Chondrocyte (in vitro differentiated cells): ENCODE measurements around the gene YY1AP1. TPM values are rescaled to one million over a fixed set of nuclear protein-coding genes. Genes with fewer than 3 reads are reported as not detected.
"Not testable (repeated sequence)": the region's sequence is repeated elsewhere in the genome, so short reads cannot be mapped to it uniquely, and the experiment has no call there.

Source experiments
- DNase-seq: peaks from one replicate; pipeline ENCODE4 v3.0.0; 2021; ENCODE audit warnings: mixed read lengths, low spot score
- H3K27ac Mint-ChIP-seq: one replicate; pipeline ENCODE4 v1.8.0; 2021; ENCODE audit warnings: mild to moderate bottlenecking, moderate library complexity, mixed read lengths; ENCODE audit not compliant: unreplicated experiment
- H3K27me3 Mint-ChIP-seq: 2 replicates; pipeline ENCODE4 v1.8.0; 2021; ENCODE audit warnings: low read depth, mixed read lengths
- H3K36me3 Mint-ChIP-seq: 2 replicates; pipeline ENCODE4 v1.8.0; 2021; ENCODE audit warnings: low read depth, mixed read lengths
- H3K4me1 Mint-ChIP-seq: 2 replicates; pipeline ENCODE4 v1.8.0; 2021; ENCODE audit warnings: low read depth, mild to moderate bottlenecking, mixed read lengths
- H3K4me3 Mint-ChIP-seq: one replicate; pipeline ENCODE4 v1.8.0; 2021; ENCODE audit warnings: mild to moderate bottlenecking, moderate library complexity, mixed read lengths; ENCODE audit not compliant: unreplicated experiment
- H3K9me3 Mint-ChIP-seq: 2 replicates; pipeline ENCODE4 v1.8.0; 2021; ENCODE audit warnings: low read depth, mixed read lengths
- total RNA-seq: library from RNA; stranded (reverse); gene quantifications from 3 replicates; pipeline ENCODE4 v1.2.1, GENCODE V29; 2021
- TF ChIP-seq, protein P1 (sequence below): fragments of 200-600 bp; sonication (generic); IDR thresholded peaks from 2 replicates; pipeline ENCODE4 v1.5.0; 2021; ENCODE audit warnings: antibody characterized with exemption, mild to moderate bottlenecking, moderate library complexity

The YY1AP1 gene
- total RNA-seq, 1 donor from 2014 or later, result 41.9 TPM

DNA sequence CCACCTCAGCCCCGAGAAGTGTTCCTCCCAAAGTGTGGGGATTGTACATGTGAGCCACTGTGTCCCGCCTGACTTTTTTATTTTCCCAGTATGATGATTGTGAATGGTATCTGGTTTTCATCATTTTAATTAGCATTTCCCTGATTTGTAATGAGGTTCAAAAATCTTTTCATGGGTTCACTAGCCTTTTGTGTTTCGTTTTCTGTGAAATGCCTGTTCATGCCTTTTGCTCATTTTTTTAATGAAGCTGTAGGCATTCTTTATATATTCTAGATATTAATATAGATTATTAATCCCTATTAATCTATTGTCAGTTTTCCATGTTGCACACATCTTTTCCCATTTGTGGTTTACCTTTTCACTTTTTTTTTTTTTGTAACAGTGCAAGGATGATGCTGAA, 20.8 kb upstream of the YY1AP1 start:
- Mint-ChIP-seq H3K4me3 (no peak overlapping the region), H3K36me3 (peaks cover 8% of the 10 kb centered on the region), H3K27me3 (no peaks in the 10 kb centered on the region), H3K4me1 (peaks cover 7% of the 10 kb centered on the region), H3K27ac (no peak overlapping the region), H3K9me3 (no peaks in the 10 kb centered on the region)
- DNase-seq, result no peak
- TF ChIP-seq, protein P1, sequence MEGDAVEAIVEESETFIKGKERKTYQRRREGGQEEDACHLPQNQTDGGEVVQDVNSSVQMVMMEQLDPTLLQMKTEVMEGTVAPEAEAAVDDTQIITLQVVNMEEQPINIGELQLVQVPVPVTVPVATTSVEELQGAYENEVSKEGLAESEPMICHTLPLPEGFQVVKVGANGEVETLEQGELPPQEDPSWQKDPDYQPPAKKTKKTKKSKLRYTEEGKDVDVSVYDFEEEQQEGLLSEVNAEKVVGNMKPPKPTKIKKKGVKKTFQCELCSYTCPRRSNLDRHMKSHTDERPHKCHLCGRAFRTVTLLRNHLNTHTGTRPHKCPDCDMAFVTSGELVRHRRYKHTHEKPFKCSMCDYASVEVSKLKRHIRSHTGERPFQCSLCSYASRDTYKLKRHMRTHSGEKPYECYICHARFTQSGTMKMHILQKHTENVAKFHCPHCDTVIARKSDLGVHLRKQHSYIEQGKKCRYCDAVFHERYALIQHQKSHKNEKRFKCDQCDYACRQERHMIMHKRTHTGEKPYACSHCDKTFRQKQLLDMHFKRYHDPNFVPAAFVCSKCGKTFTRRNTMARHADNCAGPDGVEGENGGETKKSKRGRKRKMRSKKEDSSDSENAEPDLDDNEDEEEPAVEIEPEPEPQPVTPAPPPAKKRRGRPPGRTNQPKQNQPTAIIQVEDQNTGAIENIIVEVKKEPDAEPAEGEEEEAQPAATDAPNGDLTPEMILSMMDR, result no peak

GRCh38 chr1:155706139-155706538, 17.6 kb upstream of the YY1AP1 start:
- H3K4me1 Mint-ChIP-seq, result peaks cover 7% of the 10 kb centered on the region
- no peaks in the 10 kb centered on the region for H3K9me3 Mint-ChIP-seq
- H3K36me3 Mint-ChIP-seq, result peaks cover 1% of the 10 kb centered on the region
- TF ChIP-seq, protein P1, result no peak
- peak overlapping the region; percentile 73 for H3K27ac Mint-ChIP-seq
- H3K27me3 Mint-ChIP-seq, result no peaks in the 10 kb centered on the region
- DNase-seq, result no peak
- H3K4me3 Mint-ChIP-seq, result no peak overlapping the region

DNA sequence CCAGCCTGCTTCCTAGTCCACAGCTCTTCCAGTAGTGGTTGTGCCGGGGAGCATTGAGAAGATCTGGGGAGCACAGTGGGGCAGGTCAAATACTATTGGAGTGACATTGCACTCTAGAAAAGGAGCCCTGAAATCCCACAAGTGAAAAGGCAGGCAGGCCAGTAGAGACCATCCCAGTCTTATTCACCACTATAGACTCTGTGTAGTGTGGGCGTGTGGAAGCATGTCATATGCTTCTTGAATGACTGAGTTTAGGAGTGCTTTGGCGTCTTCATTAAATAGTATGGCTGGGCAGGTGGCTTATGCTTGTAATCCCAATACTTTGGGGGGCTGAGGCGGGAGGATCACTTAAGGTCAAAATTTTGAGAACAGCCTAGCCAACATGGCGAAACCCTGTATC, 15.8 kb upstream of the YY1AP1 start:
- H3K27ac Mint-ChIP-seq, H3K4me3 Mint-ChIP-seq, H3K27me3 Mint-ChIP-seq: not testable (repeated sequence)

DNA sequence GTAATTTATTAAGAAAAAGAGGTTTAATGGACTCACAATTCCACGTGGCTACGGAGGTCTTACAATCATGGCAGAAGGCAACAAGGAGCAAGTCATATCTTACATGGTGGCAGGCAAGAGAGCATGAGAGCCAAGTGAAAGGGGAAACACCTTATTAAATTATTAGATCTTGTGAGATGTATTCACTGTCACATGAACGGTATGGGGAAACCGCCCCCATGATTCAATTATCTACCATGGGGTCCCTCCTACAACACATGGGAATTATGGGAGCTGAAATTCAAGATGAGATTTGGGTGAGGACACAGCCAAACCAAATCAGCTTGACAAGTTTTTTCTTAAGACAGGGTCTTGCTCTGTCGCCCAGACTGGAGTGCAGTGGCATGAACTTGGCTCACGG, 14.6 kb upstream of the YY1AP1 start:
- Mint-ChIP-seq H3K36me3 (peaks cover 1% of the 10 kb centered on the region), H3K4me1 (peaks cover 14% of the 10 kb centered on the region), H3K9me3 (no peaks in the 10 kb centered on the region), H3K27me3 (no peaks in the 10 kb centered on the region), H3K4me3 (no peak overlapping the region), H3K27ac (no peak overlapping the region)
- no peak for DNase-seq
- TF ChIP-seq, protein P1, result no peak

More for the DNA sequence above, 15.8 kb upstream of the YY1AP1 start:
- H3K9me3 Mint-ChIP-seq, H3K36me3 Mint-ChIP-seq, DNase-seq, H3K4me1 Mint-ChIP-seq: not testable (repeated sequence)

- not testable (repeated sequence) for H3K27me3 Mint-ChIP-seq, H3K27ac Mint-ChIP-seq, H3K36me3 Mint-ChIP-seq, H3K4me3 Mint-ChIP-seq, H3K9me3 Mint-ChIP-seq, DNase-seq
- peaks cover 25% of the 10 kb centered on the region for H3K4me1 Mint-ChIP-seq
Observed at GRCh38 chr1:155701675-155702074, 13.1 kb upstream of the YY1AP1 start.

- H3K36me3 Mint-ChIP-seq, H3K27ac Mint-ChIP-seq, H3K27me3 Mint-ChIP-seq, H3K4me3 Mint-ChIP-seq, H3K9me3 Mint-ChIP-seq, DNase-seq: not testable (repeated sequence)
- H3K4me1 Mint-ChIP-seq, result peaks cover 33% of the 10 kb centered on the region
Observed at GRCh38 chr1:155699062-155699461, 10.5 kb upstream of the YY1AP1 start.

- Mint-ChIP-seq H3K27ac (no peak overlapping the region), H3K4me1 (peaks cover 33% of the 10 kb centered on the region), H3K27me3 (no peaks in the 10 kb centered on the region), H3K36me3 (no peaks in the 10 kb centered on the region), H3K4me3 (no peak overlapping the region), H3K9me3 (no peaks in the 10 kb centered on the region)
- TF ChIP-seq, protein P1, result no peak
- DNase-seq, result no peak
Observed at GRCh38 chr1:155698382-155699038, 9.9 kb upstream of the YY1AP1 start.

DNA sequence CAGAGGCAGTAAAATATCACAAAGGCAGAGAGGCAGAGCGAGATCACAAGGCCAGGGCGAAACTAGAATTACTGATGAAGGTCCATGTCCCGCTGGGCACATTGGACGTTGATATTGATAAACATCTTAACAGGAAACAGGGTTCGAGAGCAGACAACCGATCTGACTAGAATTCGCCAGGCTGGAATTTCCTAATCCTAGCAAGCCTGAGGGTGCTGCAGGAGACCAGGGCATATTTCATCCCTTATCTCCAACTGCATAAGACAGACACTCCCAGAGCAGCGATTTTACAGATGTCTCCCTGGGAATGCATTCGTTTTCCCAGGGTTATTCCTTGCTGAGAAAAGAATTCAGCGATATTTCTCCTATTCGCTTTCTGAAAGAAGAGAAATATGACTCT, 9.0 kb upstream of the YY1AP1 start:
- H3K27me3 Mint-ChIP-seq, H3K4me3 Mint-ChIP-seq, H3K36me3 Mint-ChIP-seq, H3K9me3 Mint-ChIP-seq, H3K27ac Mint-ChIP-seq, DNase-seq: not testable (repeated sequence)
- H3K4me1 Mint-ChIP-seq, result peaks cover 33% of the 10 kb centered on the region
